ENCODE data around the gene FRMD6. TPM values are rescaled to one million over a fixed set of nuclear protein-coding genes. Genes with fewer than 3 reads are reported as not detected.
"Not testable (repeated sequence)": the region's sequence is repeated elsewhere in the genome, so short reads cannot be mapped to it uniquely, and the experiment has no call there.

The FRMD6 gene
- total RNA-seq, 6 donors from 2014 or later: 4.9 to 21.0 (median 10.5) TPM

- H3K27ac ChIP-seq: no peak overlapping the region
- H3K9me3 ChIP-seq: no peaks in the 10 kb centered on the region
- no peaks in the 10 kb centered on the region for H3K27me3 ChIP-seq
- DNase-seq: no peak
- H3K36me3 ChIP-seq: no peaks in the 10 kb centered on the region
- no peak overlapping the region for H3K4me3 ChIP-seq
- no peak for ATAC-seq (ENCODE audit: low FRiP score in 2 of 2)
- H3K4me1 ChIP-seq: no peaks in the 10 kb centered on the region
- 85 to 91% methylated on average over 18 to 29 of the region's 31 CpGs for WGBS, 2 donors
- TF ChIP-seq EP300 (IDR thresholded peaks at IDR 0.05) (no peak), POLR2AphosphoS5 (IDR thresholded peaks at IDR 0.05) (no peak), POLR2A (IDR thresholded peaks at IDR 0.05) (no peak), CTCF (IDR thresholded peaks at IDR 0.05) (no peak)
These were observed 92.8 kb downstream of the FRMD6 start for GRCh38 chr14:51744372-51745130.

- 89 to 94% methylated on average over 23 to 25 of the region's 25 CpGs for WGBS, 2 donors
- not testable (repeated sequence) for H3K4me3 ChIP-seq; H3K36me3 ChIP-seq; ATAC-seq (ENCODE audit: low FRiP score in 2 of 2); H3K27ac ChIP-seq; H3K9me3 ChIP-seq; H3K27me3 ChIP-seq; H3K4me1 ChIP-seq
- DNase-seq: peak in 1 of 2 donors; percentile 70
These were observed 95.1 kb downstream of the FRMD6 start for GRCh38 chr14:51746823-51747222.

- H3K4me1 ChIP-seq: no peaks in the 10 kb centered on the region
- H3K36me3 ChIP-seq: no peaks in the 10 kb centered on the region
- H3K4me3 ChIP-seq: no peak overlapping the region
- H3K9me3 ChIP-seq: no peaks in the 10 kb centered on the region
- DNase-seq: no peak
- ATAC-seq (ENCODE audit: low FRiP score in 2 of 2): no peak
- no peak for TF ChIP-seq CTCF (IDR thresholded peaks at IDR 0.05)
- no peak for TF ChIP-seq POLR2A (IDR thresholded peaks at IDR 0.05)
- TF ChIP-seq EP300 (IDR thresholded peaks at IDR 0.05): no peak
- TF ChIP-seq POLR2AphosphoS5 (IDR thresholded peaks at IDR 0.05): no peak
- H3K27ac ChIP-seq: no peak overlapping the region
- H3K27me3 ChIP-seq: no peaks in the 10 kb centered on the region
- 66 to 85% methylated on average over 4 to 13 of the region's 13 CpGs for WGBS, 2 donors
These were observed 98.8 kb downstream of the FRMD6 start for GRCh38 chr14:51750542-51750941.

GRCh38 chr14:51751611-51752345 lies 100.1 kb downstream of the FRMD6 start:
- not testable (repeated sequence) for H3K27ac ChIP-seq; H3K27me3 ChIP-seq; DNase-seq; ATAC-seq (ENCODE audit: low FRiP score in 2 of 2); H3K4me3 ChIP-seq; H3K4me1 ChIP-seq; H3K36me3 ChIP-seq; H3K9me3 ChIP-seq
- WGBS, 2 donors: 70 to 89% methylated on average over 16 of the region's 16 CpGs

GRCh38 chr14:51757756-51758155 lies 106.0 kb downstream of the FRMD6 start:
- not testable (repeated sequence) for H3K9me3 ChIP-seq; H3K4me1 ChIP-seq; ATAC-seq (ENCODE audit: low FRiP score in 2 of 2); H3K4me3 ChIP-seq; H3K36me3 ChIP-seq; DNase-seq; H3K27me3 ChIP-seq; H3K27ac ChIP-seq
- WGBS, 2 donors: 70 to 77% methylated on average over 6 to 7 of the region's 7 CpGs

GRCh38 chr14:51759950-51760349 lies 108.2 kb downstream of the FRMD6 start:
- no peaks in the 10 kb centered on the region for H3K9me3 ChIP-seq
- no peaks in the 10 kb centered on the region for H3K27me3 ChIP-seq
- peak in 1 of 2 donors; percentile 70 for DNase-seq
- no peaks in the 10 kb centered on the region for H3K4me1 ChIP-seq
- no peak overlapping the region for H3K4me3 ChIP-seq
- no peak overlapping the region for H3K27ac ChIP-seq
- H3K36me3 ChIP-seq: no peaks in the 10 kb centered on the region
- ATAC-seq (ENCODE audit: low FRiP score in 2 of 2): no peak
- WGBS, 2 donors: 92 to 94% methylated on average over 8 to 18 of the region's 18 CpGs
- TF ChIP-seq EP300 (IDR thresholded peaks at IDR 0.05) (no peak), POLR2A (IDR thresholded peaks at IDR 0.05) (no peak), CTCF (IDR thresholded peaks at IDR 0.05) (no peak), POLR2AphosphoS5 (IDR thresholded peaks at IDR 0.05) (no peak)

- H3K27ac ChIP-seq; ATAC-seq (ENCODE audit: low FRiP score in 2 of 2); H3K27me3 ChIP-seq; H3K36me3 ChIP-seq; H3K9me3 ChIP-seq; H3K4me1 ChIP-seq; DNase-seq; H3K4me3 ChIP-seq: not testable (repeated sequence)
- 87 to 90% methylated on average over 12 to 13 of the region's 13 CpGs for WGBS, 2 donors
These were observed 114.0 kb downstream of the FRMD6 start for GRCh38 chr14:51765726-51766125.

GRCh38 chr14:51766586-51766985 lies 114.9 kb downstream of the FRMD6 start:
- H3K27ac ChIP-seq; H3K4me1 ChIP-seq; H3K9me3 ChIP-seq; H3K4me3 ChIP-seq; H3K27me3 ChIP-seq; DNase-seq; ATAC-seq (ENCODE audit: low FRiP score in 2 of 2); H3K36me3 ChIP-seq: not testable (repeated sequence)
- WGBS, 2 donors: 47 to 65% methylated on average over 5 to 8 of the region's 8 CpGs

GRCh38 chr14:51769261-51769660 lies 117.6 kb downstream of the FRMD6 start:
- H3K4me1 ChIP-seq; H3K4me3 ChIP-seq; DNase-seq; H3K27ac ChIP-seq; H3K36me3 ChIP-seq; H3K27me3 ChIP-seq; H3K9me3 ChIP-seq; ATAC-seq (ENCODE audit: low FRiP score in 2 of 2): not testable (repeated sequence)
- 73 to 79% methylated on average over 7 of the region's 7 CpGs for WGBS, 2 donors

Data from upper lobe of left lung (tissue), 6 donors.